Lung (tissue), 12 donors: ENCODE results near the gene CHRDL2. TPM values are rescaled to one million over a fixed set of nuclear protein-coding genes. Genes with fewer than 3 reads are reported as not detected.

Experiments used
- ATAC-seq: fragments of 200-7000 bp; cut with Tn5 transposase; one replicate; pipeline ENCODE4 v1.9.1; 2020; ENCODE audit warnings: moderate number of reproducible peaks; ENCODE audit not compliant: insufficient read depth, low FRiP score
- DNase-seq, 3 donors: peaks; one replicate each; pipeline ENCODE4 v3.0.0-alpha.2; 2013 to 2017
- H3K27ac ChIP-seq, 2 donors: one replicate each; pipeline ENCODE4 v1.5.1; 2013; ENCODE audit warnings: mild to moderate bottlenecking in 2 of 2, moderate library complexity in 2 of 2, control low read depth in 1 of 2, inconsistent platforms in 1 of 2, low read depth in 1 of 2, low read length in 1 of 2
- H3K27me3 ChIP-seq, 3 donors: one replicate each; pipeline ENCODE4 v1.5.1; 2013; ENCODE audit warnings: low read length in 2 of 3; ENCODE audit not compliant: control insufficient read depth in 3 of 3, insufficient read depth in 3 of 3
- H3K36me3 ChIP-seq, 4 donors: one replicate each; pipeline ENCODE4 v1.5.1; 2013; ENCODE audit warnings: low read length in 4 of 4, mild to moderate bottlenecking in 1 of 4, moderate library complexity in 1 of 4; ENCODE audit not compliant: control insufficient read depth in 4 of 4, insufficient read depth in 4 of 4
- H3K4me1 ChIP-seq, 5 donors: one replicate each; pipeline ENCODE4 v1.5.1; 2013; ENCODE audit warnings: low read length in 5 of 5, mild to moderate bottlenecking in 2 of 5, moderate library complexity in 1 of 5; ENCODE audit not compliant: control insufficient read depth in 5 of 5, insufficient read depth in 5 of 5
- H3K4me3 ChIP-seq: one replicate; pipeline ENCODE4 v1.5.1; 2013; ENCODE audit warnings: mild to moderate bottlenecking, control low read depth, moderate library complexity
- H3K9ac ChIP-seq, 2 donors: one replicate each; pipeline ENCODE4 v1.5.1; 2013; ENCODE audit warnings: low read length in 2 of 2, control low read depth in 1 of 2; ENCODE audit not compliant: insufficient read depth in 1 of 2
- H3K9me3 ChIP-seq, 4 donors: one replicate each; pipeline ENCODE4 v1.5.1; 2013; ENCODE audit warnings: low read length in 3 of 4, mild to moderate bottlenecking in 1 of 4, moderate library complexity in 1 of 4; ENCODE audit not compliant: control insufficient read depth in 4 of 4, insufficient read depth in 3 of 4
- CTCF ChIP-seq: IDR thresholded peaks from 2 replicates; pipeline ENCODE4 v1.5.1; 2012; ENCODE audit warnings: mild to moderate bottlenecking; ENCODE audit errors: control extremely low read depth, extremely low read depth
- whole genome bisulfite sequencing, 2 donors: extraction: QIAGEN DNeasy Blood & Tissue Kit; methylation state at CpG; one replicate each; pipeline ENCODE4 v1.1.7; 2013; 5-methylcytosine and 5-hydroxymethylcytosine counted together
- polyA plus RNA-seq, 2 donors: library from polyadenylated mRNA; stranded (reverse); fragments of 200-250 nt; gene quantifications; one replicate each; pipeline ENCODE4 v1.2.1, GENCODE V29; 2013
- total RNA-seq, 2 donors: library from RNA; depleted of rRNA in 1 of 2; stranded (reverse); fragments of >200 nt in 1 of 2; gene quantifications; one replicate each; pipeline ENCODE4 v1.2.1, GENCODE V29; 2014 to 2021
- donor health status: control.
- donor health status: control.
- donor health status: Bipolar disorder and iron deficiency.
- donor health status: healthy.
- donor health status: DM: yes; HTN: yes; CAD: no.

CHRDL2 gene
- total and polyA plus RNA-seq, 4 donors: 1.7 to 5.9 (median 4.8) TPM

GRCh38 chr11:74679513-74679865 lies 51.7 kb downstream of the CHRDL2 start:
- no peak for ATAC-seq
- DNase-seq: peak in 1 of 3 donors; percentile 9
- Histone ChIP-seq H3K27ac (no peak overlapping the region), H3K9me3 (peaks cover 0 to 2% (median 0%) of the 10 kb centered on the region in 4 donors), H3K9ac (no peak overlapping the region), H3K27me3 (no peaks in the 10 kb centered on the region), H3K4me1 (peaks cover 0 to 5% (median 0%) of the 10 kb centered on the region in 5 donors), H3K36me3 (no peaks in the 10 kb centered on the region), H3K4me3 (no peak overlapping the region)
- no peak for TF ChIP-seq CTCF
- 88 to 100% methylated on average over 3 of the region's 3 CpGs for WGBS, 2 donors

DNA sequence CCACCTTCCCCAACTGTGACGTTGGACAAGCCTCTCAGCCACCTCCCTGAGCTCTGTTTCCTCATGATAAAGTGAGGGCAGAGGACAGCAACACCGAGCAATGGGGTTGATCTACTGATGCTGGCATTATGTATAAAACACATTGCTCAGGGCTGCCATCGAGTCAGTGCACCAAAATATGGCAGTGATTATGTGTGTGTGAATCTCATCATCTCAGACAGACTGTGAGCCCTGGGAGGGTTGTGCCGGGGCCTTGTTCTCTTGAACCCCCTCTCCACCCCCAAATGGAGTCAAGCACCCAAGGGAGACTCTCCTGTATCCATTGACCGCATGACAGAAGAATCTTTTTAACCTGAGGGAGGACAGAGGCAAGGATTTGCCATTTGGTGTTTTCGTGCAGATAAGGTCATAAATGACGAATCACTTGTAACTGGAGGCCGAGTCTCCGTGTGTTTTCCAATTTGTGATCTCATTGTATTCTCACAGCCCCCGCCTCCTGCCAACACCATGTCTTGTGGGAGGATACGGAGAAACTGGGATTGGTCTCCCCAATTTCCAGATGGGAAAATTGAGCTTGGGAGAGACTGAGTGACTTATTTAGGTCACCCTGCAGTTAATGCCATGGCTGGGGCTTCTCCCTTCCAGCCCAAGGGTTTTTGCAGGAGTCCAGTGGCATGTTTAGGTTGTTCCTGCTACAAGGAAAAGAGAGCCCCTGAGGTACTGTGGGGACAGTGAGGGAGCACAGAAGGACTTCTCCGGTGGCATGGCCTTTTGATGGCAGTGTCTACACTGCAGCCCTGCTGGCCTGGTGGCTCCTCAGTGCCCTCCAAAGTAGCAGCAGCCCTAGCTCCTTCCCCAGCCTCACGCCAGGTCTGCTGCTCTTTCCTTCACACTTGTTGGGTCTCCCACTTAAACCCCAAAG lies 52.4 kb downstream of the CHRDL2 start:
- Histone ChIP-seq H3K9ac (no peak overlapping the region), H3K4me1 (peaks cover 0 to 1% (median 0%) of the 10 kb centered on the region in 5 donors), H3K9me3 (peaks cover 0 to 3% (median under 1%) of the 10 kb centered on the region in 4 donors), H3K27ac (no peak overlapping the region), H3K27me3 (no peaks in the 10 kb centered on the region), H3K36me3 (no peaks in the 10 kb centered on the region), H3K4me3 (no peak overlapping the region)
- 82 to 84% methylated on average over 13 of the region's 13 CpGs for WGBS, 2 donors
- no peak for TF ChIP-seq CTCF
- DNase-seq: no peak
- ATAC-seq: no peak

GRCh38 chr11:74678041-74678440 lies 53.2 kb downstream of the CHRDL2 start:
- no peak overlapping the region for H3K4me3 ChIP-seq
- H3K9me3 ChIP-seq: peaks cover 0 to 3% (median under 1%) of the 10 kb centered on the region in 4 donors
- ATAC-seq: no peak
- no peak overlapping the region for H3K27ac ChIP-seq
- H3K36me3 ChIP-seq: no peaks in the 10 kb centered on the region
- 92 to 97% methylated on average over 5 of the region's 5 CpGs for WGBS, 2 donors
- no peak for TF ChIP-seq CTCF
- peaks cover 0 to 3% (median 0%) of the 10 kb centered on the region in 5 donors for H3K4me1 ChIP-seq
- H3K27me3 ChIP-seq: no peaks in the 10 kb centered on the region
- no peak for DNase-seq
- no peak overlapping the region for H3K9ac ChIP-seq
